H1 (cell line): ENCODE measurements around the gene PBX1. TPM values are rescaled to one million over a fixed set of nuclear protein-coding genes. Genes with fewer than 3 reads are reported as not detected.

Experiments
- CTCF ChIA-PET: fragments of 300-600 bp; sonication (Branson Sonifier 250); formaldehyde crosslinking; loops from one replicate; lab custom pipeline; 2021; ENCODE audit not compliant: partially characterized antibody; lab: Charles Lee
- POLR2A ChIA-PET: fragments of 300-600 bp; sonication (Branson Sonifier 250); formaldehyde crosslinking; loops from one replicate; lab custom pipeline; 2021; ENCODE audit warnings: inconsistent platforms; ENCODE audit not compliant: partially characterized antibody; lab: Charles Lee
- DNase-seq, 2 experiments: peaks; one replicate each; pipeline versions ENCODE4 v3.0.0 to v3.0.0-alpha.2; 2010 to 2022; ENCODE audit warnings: low spot score in 2 of 2, low read depth in 1 of 2, mixed read lengths in 1 of 2
- FAIRE-seq: peaks from 2 replicates; lab custom pipeline; 2011; peaks lifted over from hg19 to GRCh38; lab: Jason Lieb, UNC
- H2AFZ ChIP-seq: 2 replicates; pipeline ENCODE4 v1.8.1; 2012; ENCODE audit warnings: low read length, inconsistent platforms
- H2AK5ac ChIP-seq: 2 replicates; pipeline ENCODE4 v1.6.1; 2013; ENCODE audit warnings: low read depth, low read length
- H2BK120ac ChIP-seq: replicated peaks from 2 replicates; pipeline ENCODE3; 2013; ENCODE audit warnings: low read depth, low read length, inconsistent platforms
- H2BK12ac ChIP-seq: 2 replicates; pipeline ENCODE4 v1.6.1; 2013; ENCODE audit warnings: low read depth, low read length
- H2BK15ac ChIP-seq: 2 replicates; pipeline ENCODE4 v1.6.1; 2013; ENCODE audit warnings: low read length
- H2BK20ac ChIP-seq: 2 replicates; pipeline ENCODE4 v1.6.1; 2013; ENCODE audit warnings: low read length
- H2BK5ac ChIP-seq: 2 replicates; pipeline ENCODE4 v1.6.1; 2013; ENCODE audit warnings: low read depth, low read length
- H3K14ac ChIP-seq: 2 replicates; pipeline ENCODE4 v1.6.1; 2013; ENCODE audit warnings: inconsistent platforms; ENCODE audit not compliant: insufficient read length
- H3K18ac ChIP-seq: 2 replicates; pipeline ENCODE4 v1.6.1; 2013; ENCODE audit warnings: low read length; ENCODE audit errors: extremely low read depth
- H3K23ac ChIP-seq: 2 replicates; pipeline ENCODE4 v1.6.1; 2013; ENCODE audit warnings: inconsistent platforms; ENCODE audit not compliant: insufficient read length
- H3K23me2 ChIP-seq: 2 replicates; pipeline ENCODE4 v1.6.1; 2013; ENCODE audit warnings: low read depth, low read length
- H3K27ac ChIP-seq: 2 replicates; pipeline ENCODE4 v1.6.1; 2011; ENCODE audit warnings: low read depth, low read length, inconsistent platforms
- H3K27me3 ChIP-seq, 4 experiments: replicated peaks in 1 of 4; 1 replicate in 1 of 4; 2 replicates in 3 of 4; pipeline versions ENCODE4 v1.6.1 to v1.8.1; 2011 to 2013; ENCODE audit warnings: low read length in 3 of 4, mild to moderate bottlenecking in 3 of 4, inconsistent platforms in 2 of 4, mixed read lengths in 2 of 4, moderate library complexity in 1 of 4; ENCODE audit not compliant: control insufficient read depth in 3 of 4, insufficient read depth in 3 of 4; ENCODE audit errors: extremely low read depth in 1 of 4
- H3K36me3 ChIP-seq, 4 experiments: 2 replicates each; pipeline versions ENCODE4 v1.6.1 to v1.8.1; 2011 to 2013; ENCODE audit warnings: mild to moderate bottlenecking in 4 of 4, low read length in 3 of 4, moderate library complexity in 2 of 4, control low read depth in 1 of 4, inconsistent platforms in 1 of 4; ENCODE audit not compliant: insufficient read depth in 4 of 4, control insufficient read depth in 2 of 4
- H3K4ac ChIP-seq: replicated peaks from 2 replicates; pipeline ENCODE3; 2013; ENCODE audit warnings: low read length, low read depth, mixed read lengths, inconsistent platforms; ENCODE audit not compliant: insufficient read length
- H3K4me1 ChIP-seq, 4 experiments: replicated peaks in 1 of 4; 1 replicate in 1 of 4; 2 replicates in 3 of 4; pipeline versions ENCODE4 v1.6.1 to v1.8.1; 2011 to 2013; ENCODE audit warnings: low read length in 3 of 4, inconsistent platforms in 2 of 4, mixed read lengths in 1 of 4; ENCODE audit not compliant: insufficient read depth in 4 of 4, control insufficient read depth in 3 of 4
- H3K4me2 ChIP-seq, 2 experiments: 2 replicates each; pipeline versions ENCODE4 v1.6.1 to v1.8.1; 2011 to 2013; ENCODE audit warnings: low read depth in 2 of 2, low read length in 2 of 2, control low read depth in 1 of 2, inconsistent platforms in 1 of 2, mild to moderate bottlenecking in 1 of 2; ENCODE audit not compliant: insufficient read depth in 1 of 2
- H3K4me3 ChIP-seq, 4 experiments: fragments of 200-600, 300-600 bp in 1 of 4; sonication (generic), shearing (Covaris generic), sonication (Bioruptor Twin) in 1 of 4; 2 replicates each; pipeline versions ENCODE4 v1.5.1 to v1.8.1; 2011 to 2016; ENCODE audit warnings: low read length in 4 of 4, low read depth in 3 of 4, control low read depth in 2 of 4, inconsistent platforms in 2 of 4, mild to moderate bottlenecking in 2 of 4, mixed read lengths in 1 of 4, moderate library complexity in 1 of 4; ENCODE audit not compliant: insufficient read depth in 2 of 4; ENCODE audit errors: extremely low read depth in 1 of 4
- H3K56ac ChIP-seq: replicated peaks from 2 replicates; pipeline ENCODE3; 2013; ENCODE audit warnings: low read depth, mild to moderate bottlenecking, mixed read lengths, low read length, inconsistent platforms; ENCODE audit not compliant: insufficient read length
- H3K79me1 ChIP-seq: 2 replicates; pipeline ENCODE4 v1.6.1; 2013; ENCODE audit warnings: low read depth, low read length, control low read depth
- H3K79me2 ChIP-seq, 2 experiments: 2 replicates each; pipeline versions ENCODE4 v1.6.1 to v1.8.1; 2012 to 2013; ENCODE audit warnings: low read length in 2 of 2, mild to moderate bottlenecking in 2 of 2, inconsistent platforms in 1 of 2; ENCODE audit not compliant: insufficient read depth in 2 of 2, control insufficient read depth in 1 of 2
- H3K9ac ChIP-seq, 4 experiments: replicated peaks in 1 of 4; 1 replicate in 1 of 4; 2 replicates in 3 of 4; pipeline versions ENCODE4 v1.6.1 to v1.8.1; 2011 to 2013; ENCODE audit warnings: low read depth in 3 of 4, low read length in 3 of 4, control low read depth in 2 of 4, mild to moderate bottlenecking in 2 of 4, moderate library complexity in 2 of 4, inconsistent platforms in 1 of 4; ENCODE audit errors: extremely low read depth in 1 of 4
- H3K9me3 ChIP-seq, 2 experiments: 2 replicates each; pipeline versions ENCODE4 v1.6.1 to v1.8.1; 2012 to 2013; ENCODE audit warnings: mild to moderate bottlenecking in 2 of 2, moderate library complexity in 2 of 2, control low read depth in 1 of 2, inconsistent platforms in 1 of 2, low read depth in 1 of 2, low read length in 1 of 2, mixed read lengths in 1 of 2; ENCODE audit not compliant: insufficient read depth in 2 of 2
- H4K20me1 ChIP-seq, 2 experiments: replicated peaks in 1 of 2; 2 replicates each; pipeline versions ENCODE3 to v1.8.1; 2011 to 2013; ENCODE audit warnings: inconsistent platforms in 2 of 2, low read length in 2 of 2, mild to moderate bottlenecking in 1 of 2; ENCODE audit not compliant: insufficient read depth in 2 of 2, control insufficient read depth in 1 of 2
- H4K5ac ChIP-seq: 2 replicates; pipeline ENCODE4 v1.6.1; 2013; ENCODE audit warnings: low read length, low read depth, mixed read lengths, inconsistent platforms; ENCODE audit not compliant: insufficient read length
- H4K8ac ChIP-seq: 2 replicates; pipeline ENCODE4 v1.8.0; 2013; ENCODE audit warnings: mild to moderate bottlenecking, moderate library complexity, low read length, inconsistent platforms; ENCODE audit not compliant: insufficient read depth; ENCODE audit errors: extremely low read depth
- H4K91ac ChIP-seq: replicated peaks from 2 replicates; pipeline ENCODE3; 2013; ENCODE audit warnings: low read length, mixed read lengths, inconsistent platforms; ENCODE audit not compliant: insufficient read length
- KDM5A ChIP-seq: fragments of 200-600 bp; IDR thresholded peaks from 2 replicates; pipeline ENCODE4 v1.7.1; 2012; ENCODE audit warnings: mild to moderate bottlenecking, low read length, inconsistent platforms, mixed read lengths
- WGBS, 2 experiments: shearing (Covaris generic) in 1 of 2; methylation state at CpG; one replicate each; pipeline versions ENCODE4 v1.1.6 to v1.1.7; 2013 to 2015; ENCODE audit warnings: low lambda C conversion rate in 2 of 2, mixed read lengths in 2 of 2, inconsistent platforms in 1 of 2, low coverage in 1 of 2, missing lambda C conversion rate in 1 of 2; ENCODE audit not compliant: insufficient replicate concordance in 2 of 2, insufficient coverage in 1 of 2, insufficient read length in 1 of 2; ENCODE audit errors: extremely low coverage in 1 of 2, missing lambda C conversion rate in 1 of 2; 5-methylcytosine and 5-hydroxymethylcytosine counted together
- polyA plus RNA-seq, 7 experiments: library from polyadenylated mRNA; depleted of rRNA in 3 of 7; stranded (reverse) in 5 of 7; unstranded in 2 of 7; fragments of >200 nt in 5 of 7; fragments of 200-250 nt in 2 of 7; gene quantifications; 1 replicate in 5 of 7; 2 replicates in 1 of 7; 4 replicates in 1 of 7; pipeline versions ENCODE4 v1.2.1 to v1.2.3, GENCODE V29; 2011 to 2013; ENCODE audit warnings: missing spikeins in 2 of 7, mixed read lengths in 2 of 7
- total RNA-seq: library from RNA; stranded (reverse); fragmentation: NEBNext Ultra II Directional; extraction: Animal tissue kit (Norgen Biotek cat#: 25700); gene quantifications from 2 replicates; pipeline ENCODE4 v1.2.1, GENCODE V29; 2021

The PBX1 gene
- total and polyA plus RNA-seq, 2 of the 8 experiments (the other 6 are each of a cell fraction or from before 2014, with no cell fraction given), result 87.4 to 124 TPM

- H3K36me3 ChIP-seq, result no peaks in the 10 kb centered on the region; a peak in 1 of 8 replicates
- H2AK5ac ChIP-seq, result no peak overlapping the region
- H3K9me3 ChIP-seq, result no peaks in the 10 kb centered on the region
- no peaks in the 10 kb centered on the region for H4K20me1 ChIP-seq
- no peaks in the 10 kb centered on the region for H3K23me2 ChIP-seq
- H4K91ac ChIP-seq, result no peak overlapping the region
- H3K79me2 ChIP-seq, result no peaks in the 10 kb centered on the region
- no peak overlapping the region for H3K27ac ChIP-seq
- H2BK120ac ChIP-seq, result no peak overlapping the region
- no peak overlapping the region for H3K4me2 ChIP-seq
- no peak overlapping the region for H4K5ac ChIP-seq
- DNase-seq (no peak), FAIRE-seq (no peak)
- no peak overlapping the region for H3K9ac ChIP-seq
- H2BK5ac ChIP-seq, result no peak overlapping the region
- no peak overlapping the region for H3K18ac ChIP-seq
- no peak overlapping the region for H3K23ac ChIP-seq
- no peak overlapping the region for H3K56ac ChIP-seq
- H3K27me3 ChIP-seq, result no peaks in the 10 kb centered on the region
- WGBS, 2 experiments, result 62% methylated on average over 2 of the region's 2 CpGs; no CpG with 5 or more reads in 1 of the 2 experiments
- H3K4ac ChIP-seq, result no peak overlapping the region
- POLR2A ChIA-PET, result no interaction called here
- H3K14ac ChIP-seq, result no peak overlapping the region
- no peak overlapping the region for H4K8ac ChIP-seq
- CTCF ChIA-PET, result no interaction called here
- no peaks in the 10 kb centered on the region for H3K79me1 ChIP-seq
- no peak overlapping the region for H2BK12ac ChIP-seq
- TF ChIP-seq KDM5A, result no peak
- TF ChIP-seq, all 59 proteins: peak for 0
- no peak overlapping the region for H2BK15ac ChIP-seq
- peaks cover 0 to 4% (median 0%) of the 10 kb centered on the region in 4 experiments; a peak in 1 of 7 replicates for H3K4me1 ChIP-seq
- H2BK20ac ChIP-seq, result no peak overlapping the region
- H3K4me3 ChIP-seq, result no peak overlapping the region
- H2AFZ ChIP-seq, result no peak overlapping the region
Measured at GRCh38 chr1:164855716-164856329, 296.8 kb downstream of the PBX1 start.
